Stomach (tissue), 9 donors: ENCODE results near the gene CARD11. TPM values are rescaled to one million over a fixed set of nuclear protein-coding genes. Genes with fewer than 3 reads are reported as not detected.

Experiments
- DNase-seq, 2 donors: peaks; one replicate each; pipeline versions ENCODE4 v3.0.0 to v3.0.0-alpha.2; 2013 to 2019
- H3K27ac ChIP-seq, 5 donors: fragments of 200-600 bp in 4 of 5; sonication (generic) in 4 of 5; one replicate each; pipeline ENCODE4 v1.5.1; 2013 to 2019; ENCODE audit warnings: mild to moderate bottlenecking in 1 of 5, moderate library complexity in 1 of 5
- H3K27me3 ChIP-seq, 3 donors: fragments of 200-600 bp; sonication (generic); one replicate each; pipeline ENCODE4 v1.5.1; 2017 to 2019; ENCODE audit warnings: mixed run types in 1 of 3
- H3K36me3 ChIP-seq, 4 donors: fragments of 200-600 bp; sonication (generic); 1 replicate in 3 of 4; 2 replicates in 1 of 4; pipeline ENCODE4 v1.5.1; 2016 to 2019
- H3K4me1 ChIP-seq, 4 donors: fragments of 200-600 bp; sonication (generic); one replicate each; pipeline ENCODE4 v1.5.1; 2016 to 2019
- H3K4me3 ChIP-seq, 4 donors: fragments of 200-600 bp; sonication (generic) in 3 of 4; one replicate each; pipeline ENCODE4 v1.5.1; 2016 to 2019; ENCODE audit warnings: mild to moderate bottlenecking in 1 of 4
- H3K9me3 ChIP-seq, 4 donors: fragments of 200-600 bp; sonication (generic); one replicate each; pipeline ENCODE4 v1.5.1; 2016 to 2019
- EP300 ChIP-seq: sonication (generic); formaldehyde crosslinking; IDR thresholded peaks from one replicate; pipeline ENCODE4 v1.6.1; 2017; ENCODE audit warnings: antibody characterized with exemption
- POLR2A ChIP-seq, 4 donors: fragments of 450-650 bp; IDR thresholded peaks; one replicate each; pipeline ENCODE4 v1.6.1; 2016; ENCODE audit warnings: antibody characterized with exemption in 4 of 4, control low read depth in 2 of 4, mild to moderate bottlenecking in 1 of 4, moderate library complexity in 1 of 4
- POLR2AphosphoS5 ChIP-seq, 3 donors: sonication (generic); formaldehyde crosslinking; IDR thresholded peaks; one replicate each; pipeline ENCODE4 v1.6.1; 2016; ENCODE audit warnings: antibody characterized with exemption in 3 of 3
- WGBS, 5 donors: extraction: QIAGEN DNeasy Blood & Tissue Kit in 3 of 5; methylation state at CpG; one replicate each; pipeline versions ENCODE4 v1.1.5 to v1.1.7; 2013 to 2018; 5-methylcytosine and 5-hydroxymethylcytosine counted together
- intact Hi-C: fragments of 100-400 bp; cut with DNase I; formaldehyde crosslinking; loops from one replicate; pipeline ENCODE4 v1.15.1; 2023; ENCODE audit warnings: low total_unique reads
- polyA plus RNA-seq, 3 donors: library from polyadenylated mRNA; stranded (reverse); fragments of 200-250 nt; gene quantifications; one replicate each; pipeline ENCODE4 v1.2.3, GENCODE V29; 2013
- total RNA-seq, 5 donors: library from RNA; depleted of rRNA; stranded (reverse); fragments of >200 nt; gene quantifications; one replicate each; pipeline versions ENCODE4 v1.1.0 to v1.2.3, GENCODE V29; 2014 to 2016
- TF ChIP-seq, protein P1 (sequence below), 7 experiments: fragments of 450-650 bp in 4 of 7; fragments of 200-600 bp in 3 of 7; sonication (generic) in 3 of 7; IDR thresholded peaks; one replicate each; pipeline ENCODE4 v1.5.1; 2016 to 2019; ENCODE audit warnings: antibody characterized with exemption in 7 of 7, control low read depth in 2 of 7, mild to moderate bottlenecking in 1 of 7
- donor health status: healthy with polysubstance abuse.
- donor health status: Bipolar disorder and iron deficiency.
- donor health status: healthy.

The CARD11 gene
- total and polyA plus RNA-seq, 8 donors: 0.45 to 9.7 (median 1.8) TPM; not detected in 1

DNA sequence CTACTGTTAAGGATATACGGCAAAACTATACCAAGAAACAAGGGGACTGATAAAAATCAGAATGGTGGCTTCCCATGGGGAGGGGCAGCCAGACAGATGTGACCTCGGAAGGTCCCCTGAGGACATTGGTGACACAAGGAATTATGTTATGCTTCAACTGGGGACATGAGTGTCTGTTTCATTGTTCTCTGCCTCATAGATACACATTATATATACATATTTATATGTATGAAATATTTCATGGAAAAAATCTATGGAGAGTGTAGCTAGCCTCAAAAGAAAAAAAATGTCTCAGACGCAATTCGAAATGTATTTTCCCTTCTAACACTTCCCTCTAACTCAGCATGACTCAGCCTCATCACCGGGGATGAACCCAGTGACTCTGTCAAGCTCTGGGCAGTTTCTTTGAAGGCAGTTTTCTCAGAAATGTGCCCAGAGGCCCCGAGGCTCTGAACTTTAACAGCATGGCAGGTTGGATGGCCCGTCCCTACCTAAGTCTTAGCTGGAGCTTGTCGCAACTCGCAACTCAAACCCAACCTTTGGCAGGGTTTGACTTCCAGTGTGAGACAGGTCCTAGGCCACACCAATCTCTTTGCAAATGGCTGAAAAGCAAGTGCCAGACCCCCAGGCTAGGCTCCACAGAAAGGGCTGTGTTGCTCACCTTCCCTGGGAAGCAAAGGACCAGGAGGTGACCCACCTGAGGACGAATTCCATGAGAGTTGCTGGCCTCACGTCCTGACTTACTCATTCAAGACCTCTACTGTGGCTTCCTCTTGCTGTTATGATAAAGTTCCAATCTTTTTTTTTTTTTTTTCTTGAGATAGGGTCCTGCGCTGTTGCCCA lies 86.9 kb downstream of the CARD11 start:
- Histone ChIP-seq H3K4me3 (no peak overlapping the region), H3K9me3 (no peaks in the 10 kb centered on the region), H3K36me3 (no peaks in the 10 kb centered on the region), H3K4me1 (no peaks in the 10 kb centered on the region), H3K27ac (no peak overlapping the region), H3K27me3 (peaks cover 0 to 15% (median 0%) of the 10 kb centered on the region in 3 donors)
- intact Hi-C loops: no loop called here
- DNase-seq: no peak
- WGBS, 5 donors: 68 to 75% (median 72%) methylated on average over 12 of the region's 12 CpGs
- TF ChIP-seq POLR2AphosphoS5 (IDR thresholded peaks at IDR 0.05) (no peak), POLR2A (IDR thresholded peaks at IDR 0.05) (no peak), EP300 (no peak)
- TF ChIP-seq, protein P1, sequence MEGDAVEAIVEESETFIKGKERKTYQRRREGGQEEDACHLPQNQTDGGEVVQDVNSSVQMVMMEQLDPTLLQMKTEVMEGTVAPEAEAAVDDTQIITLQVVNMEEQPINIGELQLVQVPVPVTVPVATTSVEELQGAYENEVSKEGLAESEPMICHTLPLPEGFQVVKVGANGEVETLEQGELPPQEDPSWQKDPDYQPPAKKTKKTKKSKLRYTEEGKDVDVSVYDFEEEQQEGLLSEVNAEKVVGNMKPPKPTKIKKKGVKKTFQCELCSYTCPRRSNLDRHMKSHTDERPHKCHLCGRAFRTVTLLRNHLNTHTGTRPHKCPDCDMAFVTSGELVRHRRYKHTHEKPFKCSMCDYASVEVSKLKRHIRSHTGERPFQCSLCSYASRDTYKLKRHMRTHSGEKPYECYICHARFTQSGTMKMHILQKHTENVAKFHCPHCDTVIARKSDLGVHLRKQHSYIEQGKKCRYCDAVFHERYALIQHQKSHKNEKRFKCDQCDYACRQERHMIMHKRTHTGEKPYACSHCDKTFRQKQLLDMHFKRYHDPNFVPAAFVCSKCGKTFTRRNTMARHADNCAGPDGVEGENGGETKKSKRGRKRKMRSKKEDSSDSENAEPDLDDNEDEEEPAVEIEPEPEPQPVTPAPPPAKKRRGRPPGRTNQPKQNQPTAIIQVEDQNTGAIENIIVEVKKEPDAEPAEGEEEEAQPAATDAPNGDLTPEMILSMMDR (IDR thresholded peaks at IDR 0.05): no peak

GRCh38 chr7:2956076-2956475 lies 87.6 kb downstream of the CARD11 start:
- Histone ChIP-seq H3K27ac (no peak overlapping the region), H3K27me3 (peaks cover 0 to 15% (median 0%) of the 10 kb centered on the region in 3 donors), H3K4me1 (no peaks in the 10 kb centered on the region), H3K36me3 (no peaks in the 10 kb centered on the region), H3K9me3 (no peaks in the 10 kb centered on the region), H3K4me3 (no peak overlapping the region)
- no peak for TF ChIP-seq EP300
- TF ChIP-seq POLR2A (IDR thresholded peaks at IDR 0.05): no peak
- TF ChIP-seq POLR2AphosphoS5 (IDR thresholded peaks at IDR 0.05): no peak
- TF ChIP-seq, protein P1 (IDR thresholded peaks at IDR 0.05): no peak
- intact Hi-C loops: no loop called here
- DNase-seq: no peak
- WGBS, 5 donors: 92 to 98% (median 95%) methylated on average over 6 of the region's 6 CpGs

DNA sequence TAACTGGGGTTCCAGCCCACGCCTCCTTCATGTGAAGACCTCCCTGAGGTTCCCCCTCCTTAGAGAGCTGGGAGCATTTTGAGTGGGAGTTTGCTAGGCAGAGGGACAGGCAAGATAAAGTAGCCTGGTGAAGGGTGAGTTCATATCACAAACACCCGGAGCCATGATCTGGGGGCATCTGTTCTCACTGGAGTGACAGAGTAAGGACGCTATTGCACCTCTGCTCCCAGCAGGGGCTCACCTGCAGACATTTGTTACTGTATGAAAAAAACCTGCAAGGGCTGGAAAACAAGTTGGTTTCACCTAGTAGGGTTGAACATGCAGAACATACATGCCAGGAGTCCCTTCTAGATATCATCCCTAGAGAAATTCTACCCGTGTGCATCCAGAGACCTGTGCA lies 88.4 kb downstream of the CARD11 start:
- WGBS, 5 donors: 68 to 86% (median 84%) methylated on average over 4 of the region's 4 CpGs
- Histone ChIP-seq H3K36me3 (no peaks in the 10 kb centered on the region), H3K4me3 (no peak overlapping the region), H3K9me3 (peaks cover 0 to 5% (median 0%) of the 10 kb centered on the region in 4 donors), H3K27me3 (peaks cover 0 to 15% (median 0%) of the 10 kb centered on the region in 3 donors), H3K4me1 (no peaks in the 10 kb centered on the region), H3K27ac (no peak overlapping the region)
- intact Hi-C loops: no loop called here
- no peak for DNase-seq
- TF ChIP-seq POLR2AphosphoS5 (IDR thresholded peaks at IDR 0.05) (no peak), EP300 (no peak)
- TF ChIP-seq, protein P1 (IDR thresholded peaks at IDR 0.05): no peak

DNA sequence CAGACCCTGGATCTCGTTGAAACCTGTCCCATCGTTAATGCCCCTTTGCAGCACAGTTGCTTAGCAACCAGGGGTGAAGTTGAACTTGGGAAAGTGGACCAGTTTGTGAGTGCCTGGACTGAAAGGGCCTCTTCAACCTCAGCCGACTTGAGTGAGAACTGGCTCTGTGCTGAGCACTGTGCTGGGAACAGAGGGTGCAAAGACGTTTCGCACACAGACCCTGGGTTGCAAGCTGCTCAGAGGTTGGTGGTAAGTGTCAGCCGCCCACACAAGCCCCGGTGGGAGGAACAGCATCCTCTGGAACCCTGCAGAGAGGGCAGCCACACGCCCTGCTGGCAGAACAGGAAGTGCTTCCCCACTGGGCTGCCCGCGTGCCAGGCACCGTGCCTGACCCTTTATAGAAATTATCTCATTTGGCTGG lies 89.2 kb downstream of the CARD11 start:
- no peaks in the 10 kb centered on the region for H3K4me1 ChIP-seq
- peaks cover 0 to 6% (median under 1%) of the 10 kb centered on the region in 4 donors for H3K9me3 ChIP-seq
- TF ChIP-seq POLR2A (IDR thresholded peaks at IDR 0.05): no peak
- no peak for TF ChIP-seq EP300
- TF ChIP-seq, protein P1 (IDR thresholded peaks at IDR 0.05): no peak
- no peak for TF ChIP-seq POLR2AphosphoS5 (IDR thresholded peaks at IDR 0.05)
- H3K4me3 ChIP-seq: no peak overlapping the region
- no peak overlapping the region for H3K27ac ChIP-seq
- DNase-seq: no peak
- intact Hi-C loops: no loop called here
- 68 to 82% (median 74%) methylated on average over 7 to 11 of the region's 11 CpGs for WGBS, 5 donors
- H3K36me3 ChIP-seq: no peaks in the 10 kb centered on the region
- peaks cover 0 to 13% (median 0%) of the 10 kb centered on the region in 3 donors for H3K27me3 ChIP-seq
